Measurements from ENCODE around the gene LACTB.
"Not testable (repeated sequence)": the region's sequence is repeated elsewhere in the genome, so short reads cannot be mapped to it uniquely, and the experiment has no call there.

The LACTB gene

GRCh38 chr15:63090472-63090871 lies 31.2 kb upstream of the LACTB start:
- no peak for DNase-seq (ENCODE audit: low read depth)

GRCh38 chr15:63090887-63091286 lies 30.8 kb upstream of the LACTB start:
- DNase-seq (ENCODE audit: low read depth): no peak

DNA sequence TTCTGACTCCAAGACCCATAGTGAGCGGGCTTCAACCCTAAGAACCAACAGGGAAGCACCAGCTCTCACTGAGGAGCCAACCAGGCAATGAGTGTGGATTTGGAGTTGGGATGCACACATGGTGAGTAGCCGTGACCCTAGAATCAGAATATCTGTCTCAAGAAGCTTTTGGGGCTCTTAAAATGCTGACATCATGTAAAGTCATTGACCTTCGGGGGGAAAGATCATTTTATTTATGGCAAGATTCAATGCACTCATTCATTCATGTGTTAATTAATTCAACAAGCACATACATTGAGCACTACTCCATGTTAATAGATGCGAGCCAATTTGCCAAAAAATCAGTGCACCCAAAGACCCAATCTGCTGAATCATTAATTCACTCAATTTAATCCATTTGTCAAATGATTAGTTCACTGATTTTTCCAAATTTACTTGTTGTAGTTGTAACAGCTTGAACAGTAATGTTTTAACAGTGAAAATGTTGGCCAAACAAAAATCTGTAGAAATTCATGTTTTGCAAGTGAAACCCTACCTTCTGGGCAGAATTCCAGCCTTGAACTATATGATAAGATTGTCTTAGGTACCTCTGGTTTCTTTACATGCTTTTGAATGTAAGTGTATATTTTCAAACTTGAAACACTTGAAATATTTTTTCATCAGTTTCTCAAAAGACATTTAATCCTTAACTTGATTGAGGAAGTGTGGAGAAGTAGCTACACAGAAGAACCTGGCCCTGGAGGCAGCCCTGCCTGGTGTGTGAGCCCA lies 29.8 kb upstream of the LACTB start:
- DNase-seq (ENCODE audit: low read depth): no peak

GRCh38 chr15:63093486-63094205 lies 28.0 kb upstream of the LACTB start:
- peak; percentile 54 for DNase-seq (ENCODE audit: low read depth)

DNA sequence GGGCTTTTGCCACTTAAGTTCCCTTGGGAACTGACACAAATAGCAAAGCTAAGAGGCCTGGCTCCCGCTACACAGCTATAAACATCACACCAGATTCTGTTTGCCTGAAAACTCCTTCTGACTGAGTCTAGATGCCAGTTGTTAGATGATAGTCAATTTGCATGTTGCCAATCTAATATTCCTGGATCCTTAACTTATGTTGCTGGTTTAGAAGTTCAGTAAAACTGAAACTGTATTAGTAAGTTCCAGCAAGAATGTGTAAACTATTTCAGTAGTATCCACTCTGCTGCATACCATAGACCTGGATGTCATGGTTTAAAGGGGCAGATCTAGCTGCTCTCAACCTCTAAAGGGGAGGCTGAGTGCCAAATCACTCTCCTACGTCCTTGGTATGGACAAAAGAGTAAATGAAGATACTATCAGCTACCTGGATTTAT lies 27.1 kb upstream of the LACTB start:
- no peak for DNase-seq (ENCODE audit: low read depth)

- DNase-seq (ENCODE audit: low read depth): no peak
These were observed 25.5 kb upstream of the LACTB start for GRCh38 chr15:63096178-63096577.

DNA sequence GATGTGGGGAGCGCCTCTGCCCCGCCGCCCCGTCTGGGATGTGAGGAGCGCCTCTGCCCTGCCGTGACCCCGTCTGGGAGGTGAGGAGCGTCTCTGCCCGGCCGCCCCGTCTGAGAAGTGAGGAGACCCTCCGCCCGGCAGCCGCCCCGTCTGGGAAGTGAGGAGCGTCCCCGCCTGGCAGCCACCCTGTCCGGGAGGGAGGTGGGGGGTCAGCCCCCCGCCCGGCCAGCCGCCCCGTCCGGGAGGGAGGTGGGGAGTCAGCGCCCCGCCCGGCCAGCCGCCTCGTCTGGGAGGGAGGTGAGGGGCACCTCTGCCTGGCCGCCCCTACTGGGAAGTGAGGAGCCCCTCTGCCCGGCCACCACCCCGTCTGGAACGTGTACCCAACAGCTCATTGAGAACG lies 22.8 kb upstream of the LACTB start:
- DNase-seq (ENCODE audit: low read depth): not testable (repeated sequence)

DNA sequence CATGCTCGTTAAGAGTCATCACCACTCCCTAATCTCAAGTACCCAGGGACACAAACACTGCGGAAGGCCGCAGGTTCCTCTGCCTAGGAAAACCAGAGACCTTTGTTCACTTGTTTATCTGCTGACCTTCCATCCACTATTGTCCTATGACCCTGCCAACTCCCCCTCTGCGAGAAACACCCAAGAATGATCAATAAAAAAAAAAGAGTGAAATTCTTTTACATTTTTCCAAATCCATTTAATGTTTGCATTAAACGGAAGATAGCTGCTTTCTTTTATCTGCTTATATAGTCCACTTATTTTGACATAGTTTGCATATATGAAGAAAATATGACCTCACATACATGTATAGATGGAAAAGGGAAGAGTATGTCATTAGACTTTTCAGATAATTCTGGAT lies 22.1 kb upstream of the LACTB start:
- not testable (repeated sequence) for DNase-seq (ENCODE audit: low read depth)

- no peak for DNase-seq (ENCODE audit: low read depth)
These were observed 18.2 kb upstream of the LACTB start for GRCh38 chr15:63103416-63103815.

GRCh38 chr15:63104727-63105126 lies 16.9 kb upstream of the LACTB start:
- DNase-seq (ENCODE audit: low read depth): no peak

DNA sequence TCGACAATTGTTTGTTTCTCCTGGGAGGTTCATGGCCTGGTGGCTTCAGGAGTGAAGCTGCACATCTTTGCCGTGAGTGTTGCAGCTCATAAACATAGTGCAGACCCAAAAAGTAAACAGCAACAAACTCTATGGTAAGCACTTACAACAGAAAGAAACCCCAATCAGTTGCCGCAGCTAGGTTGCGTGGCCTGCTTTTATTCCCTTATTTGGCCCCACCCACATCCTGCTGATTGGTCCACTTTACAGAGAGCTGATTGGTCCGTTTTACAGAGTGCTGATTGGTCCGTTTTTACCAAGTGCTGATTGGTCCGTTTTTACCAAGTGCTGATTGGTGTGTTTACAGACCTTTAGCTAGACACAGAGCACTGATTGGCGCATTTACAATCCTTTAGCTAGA lies 16.3 kb upstream of the LACTB start:
- not testable (repeated sequence) for DNase-seq (ENCODE audit: low read depth)

GRCh38 chr15:63107895-63108546 lies 13.6 kb upstream of the LACTB start:
- DNase-seq (ENCODE audit: low read depth): no peak

DNA sequence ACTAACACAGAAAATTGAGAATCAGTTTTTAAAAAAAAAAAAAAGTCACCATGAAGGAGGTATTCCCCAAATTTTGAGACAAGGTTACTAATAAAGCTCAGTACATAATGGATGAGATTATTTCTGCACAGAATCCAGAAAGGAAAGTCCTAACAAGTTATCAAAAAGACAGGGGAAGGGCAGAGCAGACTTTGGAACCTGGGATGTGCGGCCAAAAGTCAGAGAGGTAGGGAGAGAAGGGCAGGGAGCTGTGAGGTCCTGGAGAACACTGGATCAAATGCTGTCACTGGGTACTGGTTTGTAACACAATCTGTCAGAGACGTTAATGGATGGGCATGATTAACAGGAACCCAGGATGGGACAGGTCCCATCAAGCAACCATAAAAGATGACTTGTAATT lies 12.2 kb upstream of the LACTB start:
- DNase-seq (ENCODE audit: low read depth): no peak

GRCh38 chr15:63109920-63110319 lies 11.7 kb upstream of the LACTB start:
- no peak for DNase-seq (ENCODE audit: low read depth)

DNA sequence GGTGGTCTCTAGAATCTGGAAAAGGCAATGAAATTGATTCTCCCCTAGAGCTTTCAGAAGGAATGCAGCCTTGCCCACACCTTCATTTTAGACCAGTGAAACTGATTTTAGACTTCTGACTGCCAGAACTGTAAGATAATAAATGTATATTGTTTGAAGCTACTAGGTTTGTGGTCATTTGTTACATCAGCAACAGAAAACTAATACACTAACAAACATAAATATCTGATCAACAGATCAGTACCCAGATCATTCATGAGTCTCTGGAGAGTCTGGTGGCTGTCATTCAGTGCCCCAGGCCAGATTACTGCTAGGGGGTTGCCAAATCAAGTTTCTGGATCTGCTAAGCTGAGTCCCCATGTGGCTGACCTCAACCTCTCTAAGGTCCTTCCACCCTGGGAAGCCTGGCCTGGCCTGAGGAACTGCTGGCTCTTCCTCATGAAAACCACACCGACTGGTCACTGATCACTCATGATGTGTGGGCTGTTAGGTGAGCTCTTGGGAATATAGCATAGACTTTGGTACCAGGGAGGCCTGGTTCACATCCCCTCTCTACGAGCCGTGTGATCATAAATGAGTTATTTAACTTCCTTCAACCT lies 11.1 kb upstream of the LACTB start:
- DNase-seq (ENCODE audit: low read depth): no peak

DNA sequence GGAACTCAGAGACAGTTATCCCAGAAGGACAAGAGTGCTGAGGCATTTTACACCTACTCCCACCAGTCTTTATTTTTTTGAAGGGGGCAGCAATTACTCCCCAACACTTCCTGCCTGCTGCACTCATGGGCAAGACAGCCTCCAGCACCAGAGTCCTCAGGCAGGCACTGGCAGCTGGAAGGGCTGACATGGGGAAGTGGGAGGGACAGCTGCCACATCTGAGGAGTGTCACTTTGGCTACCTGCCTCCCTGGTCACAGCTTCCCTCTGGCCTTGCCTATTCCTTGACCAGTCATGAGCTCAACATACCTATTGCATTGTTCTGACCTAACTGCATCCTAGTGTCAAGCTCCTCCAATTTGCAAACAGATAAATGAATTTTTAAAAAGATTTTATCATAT lies 10.2 kb upstream of the LACTB start:
- DNase-seq (ENCODE audit: low read depth): no peak

- no peak for DNase-seq (ENCODE audit: low read depth)
These were observed 8.8 kb upstream of the LACTB start for GRCh38 chr15:63112871-63113270.

DNA sequence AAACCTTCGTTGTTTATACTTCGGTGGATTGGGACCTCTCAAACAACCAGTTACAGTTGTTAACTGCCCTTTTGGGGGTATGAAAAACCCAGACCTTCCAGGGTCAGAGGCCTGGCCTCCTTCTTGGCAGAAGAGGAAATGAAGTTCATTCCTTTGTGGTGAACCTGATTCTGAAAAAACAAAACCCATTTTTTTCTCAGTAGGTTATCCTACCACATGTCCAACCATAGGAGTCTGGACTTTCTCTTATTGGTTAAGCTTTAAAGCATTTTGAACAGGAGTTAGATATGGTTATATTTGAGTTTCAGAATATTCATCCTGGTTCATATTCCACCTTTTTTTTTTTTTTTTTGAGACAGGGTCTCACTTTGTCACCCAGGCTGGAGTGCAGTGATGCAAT lies 7.2 kb upstream of the LACTB start:
- no peak for DNase-seq (ENCODE audit: low read depth)

DNA sequence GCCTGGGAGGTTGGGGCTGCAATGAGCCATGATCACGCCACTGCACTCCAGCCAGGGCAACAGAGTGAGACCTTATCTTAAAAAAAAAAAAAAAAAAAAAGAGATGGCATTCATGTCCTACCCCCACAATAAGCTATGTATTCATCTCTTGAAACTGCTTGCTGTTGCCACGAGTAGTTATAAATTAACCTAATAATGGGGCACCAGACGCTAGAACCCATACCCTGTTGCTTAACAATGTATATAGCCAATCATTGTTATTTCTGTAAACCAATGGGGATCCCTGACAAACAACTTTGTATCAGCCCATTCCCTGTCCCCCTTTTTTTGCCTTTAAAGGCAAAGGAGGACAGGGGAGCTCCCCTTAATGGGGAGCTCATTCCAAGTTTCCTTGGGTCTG lies 2.8 kb upstream of the LACTB start:
- DNase-seq (ENCODE audit: low read depth): no peak

DNA sequence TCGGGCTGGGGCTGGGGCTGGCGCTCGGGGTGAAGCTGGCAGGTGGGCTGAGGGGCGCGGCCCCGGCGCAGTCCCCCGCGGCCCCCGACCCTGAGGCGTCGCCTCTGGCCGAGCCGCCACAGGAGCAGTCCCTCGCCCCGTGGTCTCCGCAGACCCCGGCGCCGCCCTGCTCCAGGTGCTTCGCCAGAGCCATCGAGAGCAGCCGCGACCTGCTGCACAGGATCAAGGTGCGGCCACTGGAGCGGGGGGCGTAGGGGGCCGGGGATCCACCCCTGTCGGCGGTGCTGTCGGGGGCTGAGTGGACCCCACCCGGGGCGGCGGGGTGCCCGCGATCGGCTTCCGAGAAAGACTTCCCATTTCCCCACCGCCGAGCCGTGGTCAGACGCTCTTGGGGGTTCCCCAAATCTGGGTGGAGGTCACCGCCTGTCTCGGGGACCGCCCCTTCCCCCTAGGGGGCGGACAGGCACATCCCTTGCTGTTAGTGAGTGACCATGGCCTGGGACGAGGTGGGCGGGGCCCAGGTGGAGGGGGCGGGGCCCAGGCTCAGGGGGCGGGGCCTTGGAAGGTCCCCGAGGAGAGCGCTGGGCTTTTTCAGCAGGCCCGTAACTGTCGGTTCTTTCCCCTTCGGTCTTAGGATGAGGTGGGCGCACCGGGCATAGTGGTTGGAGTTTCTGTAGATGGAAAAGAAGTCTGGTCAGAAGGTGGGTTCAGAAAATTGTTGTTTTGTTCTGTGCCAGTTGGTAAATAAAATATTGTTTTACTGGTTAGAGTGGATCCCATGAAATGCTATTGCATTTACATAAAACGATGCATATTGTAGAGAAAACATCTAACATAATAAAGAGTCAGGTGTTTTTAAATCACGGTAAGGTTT lies 578 bp downstream of the LACTB start:
- peak; percentile 33 for DNase-seq (ENCODE audit: low read depth)

- DNase-seq (ENCODE audit: low read depth): no peak
These were observed 2.8 kb downstream of the LACTB start for GRCh38 chr15:63124506-63124905.

DNA sequence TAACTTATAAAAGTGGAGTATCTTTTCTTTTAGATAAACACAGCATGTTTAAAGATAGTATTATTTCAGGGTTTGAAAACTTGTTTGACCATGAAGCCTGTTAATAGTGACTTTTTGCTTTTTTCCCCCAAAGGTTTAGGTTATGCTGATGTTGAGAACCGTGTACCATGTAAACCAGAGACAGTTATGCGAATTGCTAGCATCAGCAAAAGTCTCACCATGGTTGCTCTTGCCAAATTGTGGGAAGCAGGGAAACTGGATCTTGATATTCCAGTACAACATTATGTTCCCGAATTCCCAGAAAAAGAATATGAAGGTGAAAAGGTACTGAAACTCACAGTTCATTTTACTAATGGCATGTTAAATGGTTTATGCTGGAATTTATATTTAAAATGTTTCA lies 5.1 kb downstream of the LACTB start:
- no peak for DNase-seq (ENCODE audit: low read depth)

All from stimulated activated CD4-positive, alpha-beta T cell treated with anti-CD3 and anti-CD28 coated beads, Interleukin-2, amount 100 ng/mL, for 4 hours (primary cell).